Activated CD4-positive, alpha-beta T cell treated with anti-CD3 and anti-CD28 coated beads for 36 hours (primary cell): ENCODE data around the gene TDRKH. TPM values are rescaled to one million over a fixed set of nuclear protein-coding genes. Genes with fewer than 3 reads are reported as not detected.

Experiments
- ATAC-seq: fragments of 200-7000 bp; cut with Tn5 transposase; one replicate; pipeline ENCODE4 v1.10.0; 2021; ENCODE audit warnings: mild to moderate bottlenecking, moderate library complexity
- CTCF ChIA-PET: fragments of 350-600 bp; sonication (Branson Sonifier 250); formaldehyde crosslinking; loops from one replicate; lab custom pipeline; 2021; ENCODE audit warnings: antibody characterized with exemption; lab: Charles Lee
- POLR2A ChIA-PET: fragments of 350-600 bp; sonication (Branson Sonifier 250); formaldehyde crosslinking; loops from one replicate; lab custom pipeline; 2021; ENCODE audit warnings: antibody characterized with exemption, inconsistent platforms; lab: Charles Lee
- DNase-seq: peaks from one replicate; pipeline ENCODE4 v3.0.0-alpha.2; 2020
- H3K27ac Mint-ChIP-seq: one replicate; pipeline ENCODE4 v1.8.0; 2021; ENCODE audit warnings: mixed read lengths
- H3K27me3 Mint-ChIP-seq: one replicate; pipeline ENCODE4 v1.8.0; 2021; ENCODE audit warnings: mixed read lengths
- H3K36me3 Mint-ChIP-seq: one replicate; pipeline ENCODE4 v1.8.0; 2021; ENCODE audit warnings: low read depth, mixed read lengths
- H3K4me1 Mint-ChIP-seq: one replicate; pipeline ENCODE4 v1.8.0; 2021; ENCODE audit warnings: mixed read lengths
- H3K4me3 Mint-ChIP-seq: one replicate; pipeline ENCODE4 v1.8.0; 2021; ENCODE audit warnings: mild to moderate bottlenecking, moderate library complexity, mixed read lengths
- H3K9me3 Mint-ChIP-seq: one replicate; pipeline ENCODE4 v1.8.0; 2021; ENCODE audit warnings: low read depth, mixed read lengths
- intact Hi-C, 2 experiments: fragments of 100-400 bp; cut with DNase I in 1 of 2; cut with micrococcal nuclease in 1 of 2; formaldehyde crosslinking; loops; one replicate each; pipeline versions ENCODE4 v1.14.2 to v1.15.1; 2022 to 2024; cut with DNase I, micrococcal nuclease
- total RNA-seq, 2 experiments: library from RNA; stranded (reverse); gene quantifications; one replicate each; pipeline ENCODE4 v1.2.3, GENCODE V29; 2021

TDRKH gene
- total RNA-seq, 2 experiments from 2014 or later = 18.4 to 19.9 TPM

DNA sequence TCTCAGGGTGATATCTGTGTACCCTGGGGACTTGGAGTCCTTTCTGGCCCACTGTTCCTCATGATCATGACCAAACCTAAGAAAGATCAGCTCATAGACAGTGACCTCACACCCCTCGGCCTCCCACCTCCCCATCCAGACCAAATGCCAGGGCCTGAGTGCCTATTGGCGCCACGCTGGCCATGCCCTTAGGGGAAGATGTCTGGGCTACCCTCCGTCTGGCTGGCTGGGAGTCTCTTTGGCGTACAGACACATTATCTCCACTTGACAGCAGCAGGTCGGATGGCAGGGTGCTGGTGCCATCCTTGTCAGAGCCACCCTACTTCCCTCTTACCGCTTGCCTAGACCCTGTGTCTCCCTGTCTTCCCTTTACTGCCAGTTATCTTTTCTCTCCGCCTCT is 32.9 kb upstream of the TDRKH start:
- ATAC-seq (no peak), DNase-seq (no peak)
- POLR2A ChIA-PET = interaction anchor here (0.6 kb wide), 1 partner anchor 540 kb away, joined by 3 read pairs; no protein-coding TSS in a partner anchor
- Mint-ChIP-seq H3K27ac (peak overlapping the region; percentile 73), H3K9me3 (no peaks in the 10 kb centered on the region), H3K27me3 (no peaks in the 10 kb centered on the region), H3K4me1 (peaks cover 73% of the 10 kb centered on the region), H3K36me3 (no peaks in the 10 kb centered on the region), H3K4me3 (peak overlapping the region; percentile 9)
- CTCF ChIA-PET = interaction anchor here (0.6 to 3.2 kb wide), 4 partner anchors 10 to 501 kb away, joined by 3 to 19 read pairs (median 5); partner anchors contain the start of genes FLG, MRPL9 and RORC
- intact Hi-C loops = no loop called here

GRCh38 chr1:151822404-151822803 is 32.1 kb upstream of the TDRKH start:
- intact Hi-C loops = loop anchor here in 1 of 2 experiments (1.0 kb wide), 1 partner anchor 32 kb away; the partner anchor contains the start of gene TDRKH
- peaks cover 73% of the 10 kb centered on the region for H3K4me1 Mint-ChIP-seq
- no peaks in the 10 kb centered on the region for H3K36me3 Mint-ChIP-seq
- peak overlapping the region; percentile 73 for H3K27ac Mint-ChIP-seq
- POLR2A ChIA-PET = interaction anchor here (0.6 to 1.1 kb wide), 3 partner anchors 24 to 539 kb away, joined by 3 to 4 read pairs (median 3); partner anchors contain the start of gene MRPL9
- ATAC-seq (peak; percentile 38), DNase-seq (peak; percentile 83)
- CTCF ChIA-PET = interaction anchor here (0.6 to 3.2 kb wide), 7 partner anchors 11 to 727 kb away, joined by 3 to 19 read pairs (median 4); partner anchors contain the start of gene RORC
- no peaks in the 10 kb centered on the region for H3K9me3 Mint-ChIP-seq
- peak overlapping the region; percentile 9 for H3K4me3 Mint-ChIP-seq
- H3K27me3 Mint-ChIP-seq = no peaks in the 10 kb centered on the region

GRCh38 chr1:151820940-151821339 is 30.6 kb upstream of the TDRKH start:
- no peaks in the 10 kb centered on the region for H3K9me3 Mint-ChIP-seq
- peaks cover 76% of the 10 kb centered on the region for H3K4me1 Mint-ChIP-seq

DNA sequence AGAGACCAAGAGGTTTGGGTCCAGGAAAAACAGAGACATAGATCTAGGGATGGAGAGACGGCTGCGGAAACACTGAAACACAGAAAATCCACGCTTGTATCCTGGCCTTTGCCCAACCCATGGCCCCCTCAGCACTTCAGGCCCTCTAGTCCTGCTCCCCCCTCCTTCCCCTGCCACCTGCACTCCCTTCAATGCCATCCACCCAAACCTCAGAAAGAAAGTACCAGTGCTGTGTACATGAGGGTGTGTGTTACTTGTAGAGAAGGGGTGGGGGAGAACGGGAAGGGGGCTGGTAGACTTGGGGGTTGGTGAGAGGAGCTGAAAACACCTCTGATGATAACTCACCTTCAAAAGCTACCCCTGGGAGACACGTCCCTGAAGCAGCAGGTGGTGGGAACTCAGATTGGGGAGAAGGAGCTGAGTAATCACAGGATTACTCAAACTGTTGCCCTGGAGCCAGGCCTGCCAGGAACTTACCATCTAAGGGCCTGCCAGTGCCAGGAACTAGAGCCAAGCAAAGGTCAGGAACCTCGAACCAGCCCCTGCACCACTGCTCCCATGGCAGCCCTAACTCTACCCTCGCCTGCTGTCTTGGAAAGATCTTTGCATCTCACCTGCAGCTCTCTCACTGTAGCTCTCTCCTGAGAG is 29.8 kb upstream of the TDRKH start:
- H3K27me3 Mint-ChIP-seq = no peaks in the 10 kb centered on the region
- H3K4me3 Mint-ChIP-seq = peak overlapping the region; percentile 30
- DNase-seq (peak; percentile 75), ATAC-seq (peak; percentile 71)
- H3K36me3 Mint-ChIP-seq = no peaks in the 10 kb centered on the region
- CTCF ChIA-PET = interaction anchor here (0.7 to 2.4 kb wide), 5 partner anchors 10 to 127 kb away, joined by 3 to 8 read pairs (median 4); no protein-coding TSS in a partner anchor
- no peaks in the 10 kb centered on the region for H3K9me3 Mint-ChIP-seq
- H3K27ac Mint-ChIP-seq = peak overlapping the region; percentile 83
- POLR2A ChIA-PET = interaction anchor here (0.6 to 1.7 kb wide), 5 partner anchors 8 to 584 kb away, joined by 3 to 11 read pairs (median 3); partner anchors contain the start of genes CGN and TDRKH
- intact Hi-C loops = no loop called here
- peaks cover 75% of the 10 kb centered on the region for H3K4me1 Mint-ChIP-seq

More at GRCh38 chr1:151820940-151821339, 30.6 kb upstream of the TDRKH start:
- Mint-ChIP-seq H3K27ac (peak overlapping the region; percentile 83), H3K36me3 (no peaks in the 10 kb centered on the region), H3K4me3 (peak overlapping the region; percentile 30), H3K27me3 (no peaks in the 10 kb centered on the region)
- CTCF ChIA-PET = interaction anchor here (0.6 to 3.2 kb wide), 9 partner anchors 10 to 227 kb away, joined by 3 to 19 read pairs (median 4); partner anchors contain the start of gene RORC
- POLR2A ChIA-PET = interaction anchor here (0.6 to 1.7 kb wide), 3 partner anchors 62 to 585 kb away, joined by 3 to 5 read pairs (median 3); partner anchors contain the start of gene CGN
- DNase-seq = no peak
- ATAC-seq = peak; percentile 36
- intact Hi-C loops = no loop called here

GRCh38 chr1:151819227-151819835 is 29.0 kb upstream of the TDRKH start:
- ChIA-PET POLR2A (interaction anchor here (0.7 to 1.0 kb wide), 2 partner anchors 9 to 29 kb away, joined by 3 to 11 read pairs; partner anchors contain the start of gene TDRKH), CTCF (interaction anchor here (2.1 to 2.4 kb wide), 2 partner anchors 9 to 11 kb away, joined by 8 read pairs; no protein-coding TSS in a partner anchor)
- Mint-ChIP-seq H3K27ac (peak overlapping the region; percentile 74), H3K27me3 (no peaks in the 10 kb centered on the region), H3K4me3 (no peak overlapping the region), H3K36me3 (no peaks in the 10 kb centered on the region), H3K9me3 (no peaks in the 10 kb centered on the region), H3K4me1 (peaks cover 78% of the 10 kb centered on the region)
- DNase-seq = no peak
- ATAC-seq = no peak
- intact Hi-C loops = no loop called here

- ATAC-seq = no peak
Measured at GRCh38 chr1:151817353-151817730, 27.0 kb upstream of the TDRKH start.

DNA sequence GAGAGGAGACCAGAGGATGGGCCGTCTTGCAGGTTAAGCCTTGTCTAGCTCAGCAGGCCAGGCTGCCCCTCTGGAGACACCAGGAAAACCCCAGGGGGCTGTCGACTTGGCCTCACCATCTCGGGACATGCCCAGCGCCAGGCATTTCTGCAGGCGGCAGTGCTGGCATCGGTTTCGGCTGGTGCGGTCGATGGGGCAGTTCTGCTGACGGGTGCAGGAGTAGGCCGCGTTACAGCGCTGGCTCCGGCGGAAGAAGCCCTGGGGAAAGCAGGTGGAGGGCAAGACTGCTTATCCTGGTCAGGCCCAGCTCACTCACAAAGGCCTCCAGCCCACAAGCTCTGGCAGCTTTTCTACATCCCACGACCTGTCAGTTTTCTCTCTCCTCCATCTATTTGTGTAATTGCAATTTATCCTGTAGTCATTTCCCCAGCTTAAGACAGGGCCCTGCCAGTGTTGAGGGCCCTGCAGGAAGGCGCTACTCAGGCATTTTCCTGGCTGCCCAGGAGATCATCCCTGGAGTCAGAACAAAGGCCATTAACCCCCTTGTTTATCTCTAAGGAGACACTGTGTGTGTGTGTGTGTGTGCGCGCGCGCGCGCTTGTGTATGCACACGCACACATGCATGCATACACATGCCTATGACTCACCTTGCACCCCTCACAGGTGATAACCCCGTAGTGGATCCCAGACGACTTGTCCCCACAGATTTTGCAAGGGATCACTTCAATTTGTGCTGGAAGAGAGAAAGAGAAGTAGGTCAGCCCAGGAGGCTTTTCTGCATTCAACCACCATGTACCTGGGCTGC is 26.4 kb upstream of the TDRKH start:
- Mint-ChIP-seq H3K9me3 (no peaks in the 10 kb centered on the region), H3K4me3 (no peak overlapping the region), H3K4me1 (peaks cover 63% of the 10 kb centered on the region), H3K36me3 (no peaks in the 10 kb centered on the region), H3K27me3 (no peaks in the 10 kb centered on the region), H3K27ac (no peak overlapping the region)
- DNase-seq = no peak
- no peak for ATAC-seq
- ChIA-PET POLR2A (interaction anchor here (1.1 kb wide), 1 partner anchor 12 kb away, joined by 5 read pairs; no protein-coding TSS in a partner anchor), CTCF (interaction anchor here (0.7 to 1.6 kb wide), 4 partner anchors 8 to 54 kb away, joined by 3 to 4 read pairs (median 4); partner anchors contain the start of gene TDRKH)
- intact Hi-C loops = no loop called here

More at GRCh38 chr1:151817353-151817730, 27.0 kb upstream of the TDRKH start:
- no peaks in the 10 kb centered on the region for H3K27me3 Mint-ChIP-seq
- no peak overlapping the region for H3K4me3 Mint-ChIP-seq
- peaks cover 69% of the 10 kb centered on the region for H3K4me1 Mint-ChIP-seq
- H3K27ac Mint-ChIP-seq = no peak overlapping the region
- H3K36me3 Mint-ChIP-seq = no peaks in the 10 kb centered on the region
- no peak for DNase-seq
- no peaks in the 10 kb centered on the region for H3K9me3 Mint-ChIP-seq
- ChIA-PET CTCF (interaction anchor here (0.7 to 1.6 kb wide), 4 partner anchors 9 to 55 kb away, joined by 3 to 4 read pairs (median 4); no protein-coding TSS in a partner anchor), POLR2A (no interaction called here)
- intact Hi-C loops = no loop called here

DNA sequence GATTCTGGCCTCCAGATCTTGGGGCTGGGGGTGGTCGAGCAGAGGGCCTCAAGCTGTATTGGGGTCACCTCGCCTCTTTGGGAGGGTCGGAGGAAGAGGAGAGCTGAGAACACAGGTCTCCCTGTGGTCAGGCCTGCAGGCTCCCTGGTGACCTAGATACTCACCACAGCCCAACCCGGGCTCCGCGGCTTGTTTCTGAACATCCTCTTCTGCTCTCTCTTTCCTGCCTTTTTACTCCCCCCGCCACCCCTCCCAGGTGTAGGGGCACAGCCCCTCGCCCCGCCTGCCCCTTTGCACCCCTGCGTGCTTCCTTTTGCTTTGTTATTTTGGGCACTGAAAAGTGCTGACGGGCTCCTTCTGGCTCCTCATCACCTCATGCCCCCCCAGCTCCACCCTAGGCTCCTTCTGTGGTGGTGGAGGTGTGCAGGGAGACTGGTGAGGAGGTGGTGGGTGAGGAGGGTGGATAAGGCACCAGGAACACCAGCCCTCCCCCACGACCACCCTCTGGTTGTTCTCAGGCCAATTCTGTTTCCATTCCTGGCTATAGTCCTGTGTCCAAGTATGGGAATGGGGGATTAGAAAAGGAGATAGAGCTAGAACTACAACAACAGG is 25.5 kb upstream of the TDRKH start:
- peaks cover 54% of the 10 kb centered on the region for H3K4me1 Mint-ChIP-seq

DNA sequence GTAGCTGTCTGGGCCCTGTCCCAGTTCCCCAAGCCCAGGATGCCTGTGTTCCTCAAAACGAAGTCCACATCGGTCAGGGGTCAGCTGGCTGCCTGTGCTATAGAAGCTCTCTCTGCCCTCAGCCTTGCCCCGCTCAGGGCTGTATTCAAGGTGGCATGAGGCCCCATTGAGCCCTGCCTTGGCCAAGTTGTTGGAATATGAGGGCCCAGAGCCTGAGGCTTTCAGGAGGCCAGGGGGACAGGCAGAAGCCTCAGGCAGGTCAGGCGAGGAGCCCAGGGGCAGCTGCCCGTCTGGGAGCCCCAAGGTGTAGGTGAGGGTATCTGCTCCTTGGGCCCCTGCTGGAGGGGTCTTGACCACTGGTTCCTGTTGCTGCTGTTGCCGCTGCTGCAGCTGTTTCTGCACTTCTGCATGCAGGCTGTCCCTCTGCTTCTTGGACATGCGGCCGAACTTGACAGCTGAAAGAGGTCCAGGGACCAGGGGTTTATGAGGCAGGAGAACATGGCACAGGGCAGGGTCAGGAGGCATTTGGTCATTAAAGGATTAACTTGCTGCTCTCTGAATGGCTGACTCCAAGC is 24.8 kb upstream of the TDRKH start:
- POLR2A ChIA-PET = no interaction called here
- no peaks in the 10 kb centered on the region for H3K36me3 Mint-ChIP-seq
- ATAC-seq (no peak), DNase-seq (no peak)
- CTCF ChIA-PET = no interaction called here
- H3K9me3 Mint-ChIP-seq = no peaks in the 10 kb centered on the region
- H3K27me3 Mint-ChIP-seq = no peaks in the 10 kb centered on the region
- H3K4me1 Mint-ChIP-seq = peaks cover 46% of the 10 kb centered on the region
- H3K4me3 Mint-ChIP-seq = no peak overlapping the region
- intact Hi-C loops = no loop called here
- no peak overlapping the region for H3K27ac Mint-ChIP-seq

More for the DNA sequence above, 25.5 kb upstream of the TDRKH start:
- intact Hi-C loops = no loop called here
- H3K27ac Mint-ChIP-seq = peak overlapping the region; percentile 45
- no peak overlapping the region for H3K4me3 Mint-ChIP-seq
- no peaks in the 10 kb centered on the region for H3K27me3 Mint-ChIP-seq
- no peak for ATAC-seq
- no peak for DNase-seq
- CTCF ChIA-PET = interaction anchor here (1.3 kb wide), 1 partner anchor 25 kb away, joined by 3 read pairs; the partner anchor contains the start of gene TDRKH
- POLR2A ChIA-PET = interaction anchor here (1.1 kb wide), 1 partner anchor 13 kb away, joined by 5 read pairs; no protein-coding TSS in a partner anchor
- H3K9me3 Mint-ChIP-seq = no peaks in the 10 kb centered on the region
- H3K36me3 Mint-ChIP-seq = no peaks in the 10 kb centered on the region

GRCh38 chr1:151814426-151814825 is 24.1 kb upstream of the TDRKH start:
- Mint-ChIP-seq H3K27ac (no peak overlapping the region), H3K4me1 (peaks cover 40% of the 10 kb centered on the region), H3K4me3 (no peak overlapping the region), H3K9me3 (no peaks in the 10 kb centered on the region), H3K36me3 (no peaks in the 10 kb centered on the region), H3K27me3 (no peaks in the 10 kb centered on the region)
- no peak for DNase-seq
- intact Hi-C loops = no loop called here
- CTCF ChIA-PET = no interaction called here
- no peak for ATAC-seq
- POLR2A ChIA-PET = no interaction called here
